H1 (cell line): ENCODE data around the gene RAB11B. TPM values are rescaled to one million over a fixed set of nuclear protein-coding genes. Genes with fewer than 3 reads are reported as not detected.

Experiments used
- BCL11A ChIP-seq, 2 experiments: IDR thresholded peaks; one replicate each; pipeline ENCODE4 v1.6.1; 2011; ENCODE audit warnings: low read depth in 2 of 2, low read length in 2 of 2, mild to moderate bottlenecking in 2 of 2
- CBX5 ChIP-seq: fragments of 300-800, 300-1000 bp; sonication (generic); IDR thresholded peaks from 2 replicates; pipeline ENCODE4 v1.7.1; 2016; ENCODE audit warnings: antibody characterized with exemption, low read length, low read depth
- NRF1 ChIP-seq: IDR thresholded peaks from 2 replicates; pipeline ENCODE4 v1.6.1; 2011; ENCODE audit warnings: mild to moderate bottlenecking, low read depth, low read length, improper control_type of control experiment
- SP2 ChIP-seq: IDR thresholded peaks from 2 replicates; pipeline ENCODE4 v1.6.1; 2012; ENCODE audit warnings: mild to moderate bottlenecking, low read length, inconsistent platforms
- SUZ12 ChIP-seq: fragments of 200-600 bp; sonication (generic); IDR thresholded peaks from 2 replicates; pipeline ENCODE4 v1.6.1; 2012; ENCODE audit warnings: mild to moderate bottlenecking, inconsistent platforms, low read length, moderate library complexity, mixed read lengths
- TEAD4 ChIP-seq: IDR thresholded peaks from 2 replicates; pipeline ENCODE4 v1.6.1; 2012; ENCODE audit warnings: low read depth, low read length, inconsistent platforms, mixed read lengths
- USF2 ChIP-seq: IDR thresholded peaks from 2 replicates; pipeline ENCODE4 v1.6.1; 2011; ENCODE audit warnings: low read length, improper control_type of control experiment
- polyA plus RNA-seq, 7 experiments: library from polyadenylated mRNA; depleted of rRNA in 3 of 7; stranded (reverse) in 5 of 7; unstranded in 2 of 7; fragments of >200 nt in 5 of 7; fragments of 200-250 nt in 2 of 7; gene quantifications; 1 replicate in 5 of 7; 2 replicates in 1 of 7; 4 replicates in 1 of 7; pipeline versions ENCODE4 v1.2.1 to v1.2.3, GENCODE V29; 2011 to 2013; ENCODE audit warnings: missing spikeins in 2 of 7, mixed read lengths in 2 of 7
- total RNA-seq: library from RNA; stranded (reverse); fragmentation: NEBNext Ultra II Directional; extraction: Animal tissue kit (Norgen Biotek cat#: 25700); gene quantifications from 2 replicates; pipeline ENCODE4 v1.2.1, GENCODE V29; 2021

The RAB11B gene
- total and polyA plus RNA-seq, 2 of the 8 experiments (the other 6 are each of a cell fraction or from before 2014, with no cell fraction given), result 50.2 to 85.8 TPM

DNA sequence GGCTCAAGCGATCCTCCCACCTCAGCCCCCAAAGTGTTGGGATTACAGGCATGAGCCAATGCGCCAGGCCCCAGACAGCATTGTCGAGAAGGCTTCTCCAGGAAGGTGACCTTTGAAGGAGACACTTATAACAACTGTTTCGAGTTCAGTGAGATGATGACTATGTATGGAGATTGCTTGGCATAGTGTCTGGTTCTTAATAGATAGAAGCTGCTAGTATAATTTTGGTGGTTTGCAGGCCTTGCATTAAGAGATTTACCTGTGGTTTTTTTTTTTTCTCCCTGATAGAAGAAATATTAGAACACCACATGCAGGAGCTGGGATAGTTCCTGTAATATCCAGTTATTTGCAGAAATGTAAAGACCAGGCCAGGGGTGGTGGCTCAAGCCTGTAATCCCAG lies 26.6 kb downstream of the RAB11B start (continued):
- TF ChIP-seq SUZ12, result no peak
- TF ChIP-seq USF2, result no peak
- no peak for TF ChIP-seq SP2
- no peak for TF ChIP-seq TEAD4
- no peak for TF ChIP-seq NRF1
- TF ChIP-seq BCL11A (IDR thresholded peaks at IDR 0.05; ENCODE audit: low read depth in 2 of 2, low read length in 2 of 2), result no peak
- TF ChIP-seq CBX5, result no peak
